ENCODE data around the gene SYS1.
A peak's percentile ranks its signal among the peaks of the same experiment; 100 is the strongest.

The SYS1 gene

DNA sequence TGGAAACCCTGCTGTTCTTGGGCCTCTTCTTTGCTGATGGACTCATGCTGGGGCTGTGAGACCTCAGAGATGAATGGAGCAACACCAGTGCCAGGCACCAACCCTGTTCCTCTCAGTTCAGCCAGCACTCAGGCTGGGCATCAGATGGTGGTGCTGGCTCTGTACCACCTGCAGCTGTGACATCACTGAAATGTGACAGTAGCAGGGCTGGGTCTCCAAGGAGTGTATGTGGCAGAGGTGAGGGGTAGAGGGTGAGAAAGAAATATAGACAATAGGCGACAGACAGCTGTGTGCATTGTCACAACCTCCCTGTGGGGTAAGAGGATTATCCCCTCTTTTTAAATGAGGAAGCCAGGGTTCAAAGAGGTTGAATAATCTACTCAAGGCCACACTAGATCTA, 15.2 kb downstream of the SYS1 start, which contains the start of gene TP53TG5:
Gene TP53TG5 (minus strand): TSS at position 135 of the 400 bp plus-strand sequence. CDS start 89 bp downstream, at position 46.
- peak in 37 of 56 donors; percentile 11 to 84 (median 46) for DNase-seq

DNA sequence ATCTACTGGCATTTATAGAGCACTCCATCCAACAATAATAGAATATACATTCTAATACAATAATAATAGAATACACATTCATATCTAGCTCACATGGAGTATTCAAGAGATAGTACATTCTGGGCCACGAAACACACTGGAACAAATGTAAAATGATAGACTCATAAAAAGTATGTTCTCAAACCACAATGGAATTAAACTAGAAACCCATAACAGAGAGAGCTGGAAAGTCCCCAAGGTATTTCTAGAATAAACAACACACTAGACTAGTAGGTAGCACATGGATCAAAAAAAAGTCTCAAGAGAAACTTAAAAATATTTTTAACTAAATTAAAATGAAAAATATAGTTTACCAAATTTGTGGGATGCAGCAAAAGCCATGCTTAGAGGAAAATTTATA, 24.3 kb downstream of the SYS1 start:
- DNase-seq = no peak

DNA sequence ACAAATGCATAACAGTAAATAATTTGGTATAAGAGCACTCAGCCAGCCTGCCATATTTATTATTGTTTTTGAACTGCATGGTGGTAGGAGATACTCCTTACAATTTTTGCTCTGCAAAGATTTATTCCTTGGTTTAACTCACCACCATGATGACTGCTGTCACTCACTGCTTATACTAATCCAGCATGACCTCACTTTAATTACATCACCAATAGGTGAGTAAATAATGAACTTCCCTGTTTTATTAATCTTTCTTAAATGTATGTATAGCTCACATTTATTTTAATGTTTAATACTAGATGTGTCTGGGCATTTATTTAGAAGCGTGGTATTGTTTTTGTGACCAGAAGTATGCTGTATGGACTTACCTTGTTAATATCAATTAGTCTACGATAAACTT, 28.0 kb downstream of the SYS1 start:
- DNase-seq = no peak

DNA sequence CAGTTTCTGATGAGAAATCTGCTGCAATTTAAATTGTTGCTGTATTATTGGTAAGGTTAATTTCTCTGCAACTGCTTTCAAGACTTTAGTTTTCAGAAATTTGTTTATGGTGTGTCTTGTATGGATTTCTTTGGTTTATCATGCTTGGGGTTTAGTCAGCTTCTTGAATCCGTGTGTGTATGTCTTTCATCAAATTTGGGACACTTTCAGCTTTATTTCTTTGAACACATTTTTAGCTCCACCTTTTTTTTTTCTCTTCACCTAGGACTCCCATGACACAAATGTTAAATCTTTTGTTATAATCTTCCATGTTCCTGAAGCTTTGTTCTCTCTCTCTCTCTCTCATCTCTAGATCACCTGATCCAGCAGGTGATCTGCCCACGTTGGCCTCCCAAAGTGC, 28.6 kb downstream of the SYS1 start:
- DNase-seq = no peak

DNA sequence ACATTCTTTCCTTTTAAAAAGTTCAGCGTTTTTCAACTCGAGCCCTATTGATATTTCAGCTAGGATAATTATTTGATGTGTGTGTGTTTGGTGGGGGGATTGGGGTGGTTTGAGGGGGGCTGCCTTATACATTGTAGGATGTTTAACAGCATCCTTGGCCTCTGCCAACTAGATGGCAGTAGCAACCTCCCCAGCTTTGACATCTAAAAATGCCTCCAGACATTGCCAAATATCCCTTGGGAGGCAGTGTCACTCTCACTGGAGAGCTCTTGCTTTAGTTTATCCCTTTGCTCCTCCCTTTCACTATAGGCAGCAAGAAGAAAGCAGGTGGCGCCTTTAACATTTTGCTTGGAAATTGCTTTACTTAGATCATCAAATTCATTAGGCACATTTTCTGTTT, 29.8 kb downstream of the SYS1 start:
- DNase-seq = peak in 7 of 56 donors; percentile 11 to 54 (median 25)

DNA sequence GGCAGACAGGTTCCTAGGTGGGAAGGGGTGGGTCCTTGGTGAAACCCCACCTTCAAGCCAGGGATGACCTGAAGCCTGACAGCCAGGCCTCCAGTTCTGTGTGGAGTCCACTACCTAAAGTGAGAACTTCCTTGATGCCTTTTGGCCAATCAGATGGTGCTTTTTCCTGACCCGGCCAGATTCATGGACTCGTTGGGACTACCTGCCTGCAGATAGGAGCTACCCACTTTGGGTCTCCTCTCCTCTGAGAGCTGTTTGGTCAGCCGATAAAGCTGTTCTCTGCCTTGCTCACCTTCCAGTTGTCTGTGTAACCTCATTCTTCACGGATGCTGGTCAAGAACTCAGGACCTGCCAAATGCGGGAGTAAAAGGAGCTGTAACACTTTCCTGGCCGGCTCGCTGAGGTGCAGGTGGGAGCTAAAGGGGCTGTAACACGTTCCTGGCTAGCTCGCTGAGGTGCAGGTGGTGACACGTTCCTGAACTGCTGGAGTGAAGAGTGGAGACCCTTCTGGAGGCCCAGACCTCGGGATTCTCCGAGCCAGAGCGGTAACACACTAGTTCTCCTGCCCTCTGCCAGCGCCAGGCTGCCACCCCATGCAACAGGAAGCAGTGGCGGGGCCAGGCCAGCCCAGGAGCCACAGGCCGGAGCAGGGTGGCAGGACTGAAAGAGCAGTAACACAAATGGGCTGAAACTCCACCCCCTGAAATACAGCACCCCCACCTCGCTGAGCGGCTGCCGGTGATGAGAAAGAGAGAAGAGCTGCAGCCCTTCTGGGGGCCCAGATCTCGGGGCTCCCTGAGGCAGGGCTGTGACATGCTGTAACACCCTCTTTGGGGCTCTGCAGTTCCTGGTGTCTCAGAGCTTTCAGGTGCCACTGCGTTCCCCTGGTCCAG, 31.5 kb downstream of the SYS1 start:
- no peak for DNase-seq

DNA sequence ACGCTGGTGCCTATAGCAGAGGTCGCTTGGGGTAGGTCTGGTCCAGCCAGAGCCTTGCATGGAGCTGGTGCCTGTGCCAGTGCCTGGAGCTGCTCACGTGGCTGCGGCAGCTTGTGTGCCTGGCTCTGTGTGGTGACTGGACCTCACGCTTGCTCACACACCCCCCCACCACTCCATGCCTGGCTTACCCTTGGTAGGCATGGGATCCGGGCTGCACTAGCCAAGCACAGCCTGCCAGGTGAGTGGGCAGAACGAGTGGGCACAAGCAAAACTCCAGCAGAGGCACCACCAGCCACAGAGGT, 32.1 kb downstream of the SYS1 start:
- DNase-seq = no peak

DNA sequence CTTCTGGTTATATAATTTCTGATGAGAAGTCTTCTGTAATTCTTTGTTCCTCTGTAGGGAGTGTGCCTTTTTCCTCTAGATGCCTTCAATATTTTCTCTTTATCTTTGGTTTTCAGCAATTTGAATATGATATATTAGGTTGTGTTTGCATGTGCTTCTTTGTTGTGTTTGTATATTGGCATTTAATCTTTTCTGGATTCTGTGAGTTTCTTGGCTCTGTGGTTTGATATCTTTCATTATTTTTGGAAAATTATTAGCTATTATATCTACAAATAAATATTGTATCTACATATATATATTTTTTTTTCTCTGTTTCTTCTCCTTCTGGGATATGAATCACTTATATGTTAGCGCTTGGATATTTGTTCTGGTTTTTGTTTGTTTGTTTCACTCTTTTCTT, 36.1 kb downstream of the SYS1 start:
- DNase-seq = no peak

DNA sequence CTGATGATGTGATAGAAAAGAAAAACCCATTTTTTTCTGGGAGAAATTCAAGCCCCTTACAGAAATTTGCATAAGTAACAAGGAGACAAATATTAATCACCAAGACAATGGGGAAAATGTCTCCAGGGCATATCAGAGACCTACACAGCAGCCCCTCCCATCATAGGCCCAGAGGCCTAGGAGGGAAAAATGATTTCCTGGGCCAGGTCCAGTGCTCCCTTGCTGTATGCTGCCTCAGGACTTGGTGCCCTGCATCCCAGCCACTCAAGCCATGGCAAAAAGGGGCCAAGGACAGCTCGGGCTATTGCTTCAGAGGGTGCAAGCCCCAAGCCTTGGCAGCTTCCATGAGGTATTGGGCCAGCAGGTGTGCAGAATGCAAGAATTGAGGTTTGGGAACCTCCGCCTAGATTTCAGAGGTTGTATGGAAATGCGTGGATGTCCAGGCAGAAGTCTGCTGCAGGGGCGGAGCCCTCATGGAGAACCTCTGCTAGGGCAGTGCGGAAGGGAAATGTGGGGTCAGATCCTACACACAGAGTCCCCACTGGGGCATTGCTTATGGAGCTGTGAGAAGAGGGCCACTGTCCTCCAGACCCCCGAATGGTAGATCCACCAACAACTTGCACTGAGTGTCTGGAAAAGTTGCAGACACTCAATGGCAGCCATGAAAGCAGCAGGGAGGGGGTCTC, 37.5 kb downstream of the SYS1 start:
- DNase-seq = no peak

DNA sequence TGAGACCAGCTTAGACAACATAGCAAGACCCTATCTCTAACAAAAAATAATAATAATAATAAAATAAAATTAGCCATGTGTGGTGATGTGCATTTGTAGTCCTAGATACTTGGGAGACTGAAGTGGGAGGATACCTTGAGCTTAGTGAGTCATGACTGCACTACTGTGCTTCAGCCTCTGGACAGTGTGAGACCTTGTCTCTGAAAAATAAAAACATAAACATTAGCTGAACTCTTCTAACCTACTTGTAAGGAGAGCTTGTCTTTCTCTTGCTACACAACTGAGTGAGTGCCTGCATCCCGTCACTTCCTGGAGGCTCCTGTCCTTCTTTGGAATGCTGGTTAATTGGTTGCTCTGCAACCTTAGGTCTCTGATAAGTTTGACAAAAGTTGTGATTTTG, 40.0 kb downstream of the SYS1 start:
- no peak for DNase-seq

DNA sequence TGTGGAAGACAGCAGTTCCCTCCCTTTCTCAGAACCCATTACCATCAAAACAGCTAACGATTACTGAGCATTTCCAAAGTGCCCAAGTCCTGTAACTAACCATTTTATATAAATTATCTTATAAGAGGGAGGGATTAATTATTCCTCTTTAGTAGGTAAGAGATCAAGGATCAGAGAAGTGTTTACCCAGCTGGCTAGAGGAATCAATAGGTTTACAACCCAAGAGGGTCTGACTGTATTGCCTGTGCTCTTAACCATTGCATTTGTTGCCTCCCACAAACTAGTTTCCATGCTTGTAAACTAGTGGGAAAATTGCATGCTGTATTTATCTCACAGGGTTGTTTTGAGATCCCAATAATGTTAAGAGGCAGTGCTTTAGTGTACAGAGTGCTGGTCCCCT, 41.5 kb downstream of the SYS1 start:
- no peak for DNase-seq

DNA sequence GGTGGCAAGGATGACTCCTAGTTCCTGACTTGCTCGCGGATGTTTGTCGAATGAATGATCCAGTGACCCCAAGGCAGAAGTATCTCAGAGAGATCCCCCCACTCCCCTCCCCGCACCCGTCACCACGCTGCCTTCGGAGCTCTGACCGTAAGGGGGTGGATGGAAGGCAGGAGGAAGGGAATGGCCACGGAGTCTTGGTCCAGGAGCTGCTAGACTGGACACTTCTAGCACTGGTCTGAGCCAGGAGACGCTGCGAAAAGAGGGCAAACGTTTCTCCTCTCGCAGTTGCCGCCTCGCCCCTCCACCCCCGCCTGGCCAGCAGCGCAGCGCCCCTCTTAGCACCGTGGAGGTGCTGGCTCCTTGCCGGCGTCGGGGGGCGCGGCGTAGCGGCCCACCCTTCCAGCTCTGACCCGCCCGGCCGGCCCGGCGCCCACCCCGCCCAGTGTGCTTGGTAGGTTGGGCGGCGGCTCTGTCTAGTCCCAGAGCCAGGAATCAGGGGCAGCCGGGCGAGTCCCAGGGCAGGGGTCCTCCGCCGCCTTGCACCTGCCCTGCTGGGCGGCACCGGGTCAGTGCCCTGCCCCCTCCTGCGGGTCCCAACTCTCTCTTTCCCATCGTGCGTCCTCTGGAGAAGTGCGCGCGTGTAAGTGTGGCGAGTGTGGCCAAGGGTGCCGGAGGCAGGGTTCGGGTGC, 42.8 kb downstream of the SYS1 start:
- peak in 8 of 56 donors; percentile 44 to 70 (median 60) for DNase-seq

DNA sequence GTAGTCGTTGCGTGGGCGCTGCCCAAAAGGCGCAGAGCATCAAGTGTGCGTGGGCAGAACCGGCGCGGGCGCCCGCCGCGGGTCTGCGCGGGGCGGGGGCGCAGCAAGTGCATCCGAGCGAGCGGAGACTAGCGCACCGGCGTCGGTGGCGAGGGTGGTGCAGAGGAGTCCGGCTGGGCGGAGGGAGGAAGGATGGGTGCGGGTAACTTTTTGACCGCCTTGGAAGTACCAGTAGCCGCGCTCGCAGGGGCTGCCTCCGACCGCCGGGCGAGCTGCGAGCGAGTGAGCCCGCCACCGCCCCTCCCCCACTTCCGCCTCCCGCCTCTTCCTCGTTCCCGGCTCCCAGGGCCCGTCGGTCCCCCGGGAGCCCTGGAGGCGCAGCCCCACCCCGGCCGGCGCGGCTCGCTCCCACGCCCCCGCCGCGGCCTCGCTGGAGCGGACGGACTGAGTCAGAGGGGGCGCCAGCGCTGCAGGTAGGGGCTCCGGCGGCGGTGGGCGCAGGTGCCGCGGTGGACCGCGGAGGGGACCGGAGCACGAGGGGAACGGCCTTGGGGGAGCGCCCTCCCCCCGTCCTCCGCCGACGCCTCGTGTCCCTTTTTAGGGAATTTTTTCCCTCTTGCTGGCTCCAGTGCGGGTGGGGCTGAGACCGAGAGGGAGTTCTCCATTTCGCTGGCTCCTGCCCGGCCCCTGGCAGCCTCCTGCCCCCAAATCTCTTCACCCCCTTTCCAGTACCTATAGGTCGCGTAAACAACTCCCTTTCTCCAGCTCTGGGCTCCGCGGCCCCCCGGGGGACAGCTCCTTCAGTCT, 43.5 kb downstream of the SYS1 start:
- peak in 42 of 56 donors; percentile 30 to 80 (median 62) for DNase-seq

DNA sequence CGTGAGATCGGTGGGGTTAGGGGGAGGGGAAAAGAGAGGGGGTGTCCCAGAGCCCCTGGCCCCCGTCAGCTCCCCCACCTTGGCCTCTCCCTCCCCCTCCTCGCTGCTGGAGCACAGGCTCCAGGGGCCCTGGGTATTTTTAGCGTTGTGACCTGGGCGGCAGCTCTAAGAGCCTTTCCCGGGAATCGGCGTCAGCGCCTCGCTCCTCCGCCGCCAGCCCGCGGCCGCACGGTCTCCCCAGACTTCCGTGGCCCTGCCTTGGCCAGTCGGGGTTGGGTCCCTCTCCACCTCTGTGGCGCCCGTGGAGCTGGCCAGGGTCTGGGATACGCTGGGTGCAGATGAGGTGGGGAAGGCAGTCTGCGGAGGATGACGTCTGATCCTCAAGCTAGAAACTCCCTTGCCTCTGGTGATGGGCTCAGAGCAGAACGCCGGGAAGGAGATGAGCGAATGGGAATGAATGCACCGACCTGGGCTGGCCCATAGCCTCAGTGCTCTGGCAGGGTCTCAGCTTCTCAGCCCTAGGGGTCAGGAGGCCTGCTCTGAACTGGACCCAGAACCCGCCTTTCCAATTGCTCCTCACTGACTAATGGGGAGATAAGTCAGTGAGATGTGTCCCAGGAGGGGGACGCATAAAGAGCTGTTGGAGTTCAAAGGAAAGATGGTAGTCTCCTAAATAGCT, 44.2 kb downstream of the SYS1 start:
- DNase-seq = peak in 30 of 56 donors; percentile 28 to 71 (median 53)

DNA sequence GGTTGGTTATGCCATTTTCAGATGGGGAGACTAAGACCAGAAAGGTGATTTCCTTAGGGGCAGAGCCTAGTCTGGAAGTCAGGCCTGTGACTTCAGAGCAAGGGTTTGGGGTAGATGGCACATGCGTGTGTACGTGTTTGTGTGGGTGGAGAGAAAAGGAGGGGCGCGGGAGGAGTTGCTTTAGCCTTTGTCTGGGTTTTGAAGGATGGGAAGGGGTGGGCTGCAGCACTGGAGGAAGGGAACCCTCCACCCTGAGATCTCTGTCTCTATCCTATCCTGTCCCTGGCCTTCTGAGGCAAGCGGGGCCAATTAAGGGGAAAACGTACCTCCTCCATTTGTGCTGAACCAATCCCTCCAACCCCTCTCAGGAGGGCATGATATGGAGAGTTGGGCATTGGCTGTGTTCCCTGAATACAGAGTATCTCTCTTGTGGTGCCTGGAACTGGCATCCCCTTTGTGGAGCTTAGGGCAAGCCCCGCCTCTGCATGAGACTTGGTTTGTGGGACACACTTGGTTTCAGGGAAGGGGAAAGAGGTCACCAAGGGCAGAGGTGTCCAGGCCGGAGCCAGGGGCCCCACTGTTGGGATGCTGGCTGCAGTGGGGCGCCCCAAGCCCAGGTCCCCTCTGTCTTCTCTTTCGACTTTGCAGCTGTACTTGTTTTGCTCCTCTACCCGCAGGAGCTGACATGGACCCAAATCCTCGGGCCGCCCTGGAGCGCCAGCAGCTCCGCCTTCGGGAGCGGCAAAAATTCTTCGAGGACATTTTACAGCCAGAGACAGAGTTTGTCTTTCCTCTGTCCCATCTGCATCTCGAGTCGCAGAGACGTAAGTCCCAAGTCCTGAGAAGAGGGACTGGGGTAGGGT, 45.1 kb downstream of the SYS1 start, which contains the start of gene DBNDD2:
Gene DBNDD2 (plus strand): TSS at position 507 of the 863 bp plus-strand sequence. CDS start 179 bp downstream, at position 686.
- peak in 53 of 56 donors; percentile 45 to 95 (median 83) for DNase-seq

DNA sequence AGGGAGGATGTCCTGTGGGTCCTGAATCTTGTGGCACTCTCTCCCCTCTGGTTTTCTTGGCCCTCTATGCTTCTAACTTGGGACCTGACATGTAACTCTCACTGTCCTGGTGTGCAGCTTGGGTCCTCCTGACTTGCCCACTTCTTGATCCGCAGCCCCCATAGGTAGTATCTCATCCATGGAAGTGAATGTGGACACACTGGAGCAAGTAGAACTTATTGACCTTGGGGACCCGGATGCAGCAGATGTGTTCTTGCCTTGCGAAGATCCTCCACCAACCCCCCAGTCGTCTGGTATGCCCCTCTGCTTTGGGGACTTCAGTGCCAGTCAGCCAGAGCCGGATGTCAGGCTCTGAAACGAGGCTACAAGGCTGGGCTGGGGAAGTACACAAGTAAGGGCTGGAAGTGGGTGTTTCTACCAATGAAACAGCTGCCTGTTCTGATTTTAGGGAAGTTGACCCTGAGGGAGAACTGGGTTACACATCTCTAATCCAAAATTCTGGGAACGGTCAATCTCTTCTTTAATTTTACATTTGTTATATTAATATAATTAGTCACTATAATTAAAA, 45.8 kb downstream of the SYS1 start:
- DNase-seq = peak in 18 of 56 donors; percentile 15 to 63 (median 38)

DNA sequence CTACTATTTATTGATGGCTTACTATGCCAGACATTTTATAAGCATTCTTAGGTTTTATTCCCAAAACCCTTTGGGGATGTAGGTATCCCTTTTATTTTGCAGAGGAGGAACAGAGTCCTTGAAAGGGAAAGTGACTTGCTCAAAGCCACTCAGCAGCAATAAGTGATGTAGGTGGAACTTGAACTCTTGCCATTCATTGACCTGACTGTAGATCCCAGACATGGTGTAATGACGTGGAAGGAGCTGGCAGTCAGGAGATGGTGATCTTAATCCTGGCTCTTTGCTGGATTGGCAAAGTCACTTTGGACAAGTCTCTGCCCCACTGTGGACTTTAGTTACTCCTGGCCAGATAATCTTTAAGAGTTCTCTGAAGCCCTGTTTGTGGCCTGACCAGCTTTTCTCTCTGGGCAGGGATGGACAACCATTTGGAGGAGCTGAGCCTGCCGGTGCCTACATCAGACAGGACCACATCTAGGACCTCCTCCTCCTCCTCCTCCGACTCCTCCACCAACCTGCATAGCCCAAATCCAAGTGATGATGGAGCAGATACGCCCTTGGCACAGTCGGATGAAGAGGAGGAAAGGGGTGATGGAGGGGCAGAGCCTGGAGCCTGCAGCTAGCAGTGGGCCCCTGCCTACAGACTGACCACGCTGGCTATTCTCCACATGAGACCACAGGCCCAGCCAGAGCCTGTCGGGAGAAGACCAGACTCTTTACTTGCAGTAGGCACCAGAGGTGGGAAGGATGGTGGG, 46.7 kb downstream of the SYS1 start:
- DNase-seq = no peak

DNA sequence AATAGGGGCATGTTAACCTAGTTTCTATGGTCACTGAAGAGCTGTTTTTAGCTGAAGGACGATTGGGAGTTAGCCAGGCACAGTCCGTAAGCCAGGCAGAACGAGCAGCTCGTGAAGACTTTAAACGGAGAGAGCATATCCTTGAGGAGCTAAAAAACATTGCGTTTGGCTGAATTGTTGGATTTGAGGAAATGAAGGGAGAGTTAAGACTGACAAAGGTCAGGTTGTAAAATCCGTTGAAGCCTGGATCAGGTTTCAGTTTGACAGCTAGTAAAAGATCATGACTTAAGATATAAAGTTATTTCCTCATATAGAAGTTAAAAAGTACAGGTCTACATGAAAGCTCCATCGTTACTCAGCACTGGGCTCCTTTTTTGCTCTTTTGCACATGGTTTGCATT, 47.9 kb downstream of the SYS1 start:
- DNase-seq = no peak

Measured in amygdala (tissue), 56 donors.